HepG2 (cell line): ENCODE results near the gene XRCC2. TPM values are rescaled to one million over a fixed set of nuclear protein-coding genes. Genes with fewer than 3 reads are reported as not detected.

Source experiments
- ATAC-seq: fragments of 200-7000 bp; cut with Tn5 transposase; 3 replicates; pipeline ENCODE4 v1.9.1; 2020; ENCODE audit warnings: mild to moderate bottlenecking, moderate library complexity
- BruUV-seq: library from RNA; stranded (reverse); fragments of 400-500 nt; replicated peaks from 2 replicates; lab custom pipeline; 2021; lab: Mats Ljungman, UMichigan
- CTCF ChIA-PET: fragments of 300-600 bp; formaldehyde crosslinking; extraction: SDS; loops from one replicate; lab custom pipeline; 2021; ENCODE audit warnings: low total read pairs, inconsistent platforms, low intra/inter-chr PET ratio; lab: Yijun Ruan, JAX
- POLR2A ChIA-PET: fragments of 350-600 bp; sonication (Branson Sonifier 250); formaldehyde crosslinking; loops from one replicate; lab custom pipeline; 2020; ENCODE audit warnings: antibody characterized with exemption, inconsistent platforms; lab: Yijun Ruan, JAX
- DNase-seq: peaks from one replicate; pipeline ENCODE4 v3.0.0-alpha.2; 2015; ENCODE audit warnings: low spot score
- FAIRE-seq: peaks from 3 replicates; lab custom pipeline; 2011; peaks lifted over from hg19 to GRCh38; lab: Jason Lieb, UNC
- H2AFZ ChIP-seq: one replicate; pipeline ENCODE4 v1.6.1; 2011; ENCODE audit warnings: low read length, inconsistent platforms
- H3K27ac ChIP-seq: fragments of 300-600 bp; 3 replicates; pipeline ENCODE4 v1.8.0; 2011; ENCODE audit warnings: mixed run types, mild to moderate bottlenecking, mixed read lengths, low read length, inconsistent platforms; ENCODE audit not compliant: insufficient read depth; ENCODE audit errors: extremely low read length
- H3K27me3 ChIP-seq, 2 experiments: fragments of 200-600 bp in 1 of 2; 2 replicates in 1 of 2; 3 replicates in 1 of 2; pipeline versions ENCODE4 v1.6.0 to v1.8.0; 2011; ENCODE audit warnings: low read length in 2 of 2, mild to moderate bottlenecking in 2 of 2, moderate library complexity in 2 of 2, inconsistent platforms in 1 of 2; ENCODE audit not compliant: insufficient read depth in 2 of 2, control insufficient read depth in 1 of 2
- H3K36me3 ChIP-seq, 2 experiments: fragments of 200-600 bp in 1 of 2; replicated peaks in 1 of 2; 2 replicates in 1 of 2; 3 replicates in 1 of 2; pipeline versions ENCODE4 v1.5.1 to v1.8.0; 2011; ENCODE audit warnings: low read length in 2 of 2, inconsistent platforms in 1 of 2; ENCODE audit not compliant: insufficient read depth in 2 of 2, control insufficient read depth in 1 of 2
- H3K4me1 ChIP-seq: 2 replicates; pipeline ENCODE4 v1.5.1; 2012; ENCODE audit warnings: low read length, inconsistent platforms; ENCODE audit not compliant: insufficient read depth
- H3K4me2 ChIP-seq: 2 replicates; pipeline ENCODE4 v1.6.0; 2011; ENCODE audit warnings: low read depth, low read length, inconsistent platforms
- H3K4me3 ChIP-seq, 3 experiments: fragments of 200-600 bp in 1 of 3; sonication (generic), shearing (Covaris generic) in 1 of 3; replicated peaks in 1 of 3; 2 replicates each; pipeline ENCODE4 v1.5.1; 2011 to 2016; ENCODE audit warnings: low read length in 3 of 3, inconsistent platforms in 2 of 3, low read depth in 2 of 3, mild to moderate bottlenecking in 2 of 3, control low read depth in 1 of 3, mixed read lengths in 1 of 3; ENCODE audit not compliant: insufficient read depth in 1 of 3
- H3K79me2 ChIP-seq: one replicate; pipeline ENCODE4 v1.6.1; 2011; ENCODE audit warnings: low read length, inconsistent platforms; ENCODE audit not compliant: insufficient read depth
- H3K9ac ChIP-seq: 2 replicates; pipeline ENCODE4 v1.6.0; 2011; ENCODE audit warnings: mild to moderate bottlenecking, low read depth, low read length, inconsistent platforms; ENCODE audit not compliant: insufficient read depth
- H3K9me3 ChIP-seq: 2 replicates; pipeline ENCODE4 v1.5.1; 2012; ENCODE audit warnings: mild to moderate bottlenecking, low read length
- H4K20me1 ChIP-seq: 2 replicates; pipeline ENCODE4 v1.6.0; 2011; ENCODE audit warnings: inconsistent platforms, mild to moderate bottlenecking, low read length, moderate library complexity; ENCODE audit not compliant: insufficient read depth
- CREB1 ChIP-seq, 2 experiments: fragments of 450-650 bp in 1 of 2; IDR thresholded peaks; 2 replicates each; pipeline ENCODE4 v1.6.1; 2016 to 2017; ENCODE audit warnings: control low read depth in 1 of 2, mild to moderate bottlenecking in 1 of 2, missing compliant biosample characterization in 1 of 2, missing genetic modification characterization in 1 of 2
- GATA4 ChIP-seq: sonication (generic); IDR thresholded peaks from 2 replicates; pipeline ENCODE4 v1.6.1; 2016; ENCODE audit warnings: antibody characterized with exemption, low read depth, borderline replicate concordance
- GTF3A ChIP-seq: sonication (generic); formaldehyde crosslinking; conservative IDR thresholded peaks from 2 replicates; pipeline ENCODE4 v1.4.0; 2020; ENCODE audit warnings: mild to moderate bottlenecking, missing genetic modification reagents
- HOXD1 ChIP-seq: sonication (generic); formaldehyde crosslinking; IDR thresholded peaks from 2 replicates; pipeline ENCODE4 v1.5.0; 2020; ENCODE audit warnings: missing genetic modification reagents
- ONECUT2 ChIP-seq: sonication (generic); formaldehyde crosslinking; IDR thresholded peaks from 2 replicates; pipeline ENCODE4 v1.4.0; 2020; ENCODE audit warnings: missing genetic modification reagents
- ZFAT ChIP-seq: sonication (generic); formaldehyde crosslinking; conservative IDR thresholded peaks from 2 replicates; pipeline ENCODE4 v1.8.1; 2023; ENCODE audit warnings: missing genetic modification reagents, inconsistent platforms
- WGBS: methylation state at CpG from one replicate; pipeline ENCODE4 v1.1.6; 2017; ENCODE audit warnings: low lambda C conversion rate; 5-methylcytosine and 5-hydroxymethylcytosine counted together
- in situ Hi-C: cut with HindIII; loops from 2 replicates; pipeline ENCODE4 v1.10.0; 2017; ENCODE audit warnings: low pct_unique_long_range_greater_than_20kb; ENCODE audit not compliant: extremely low pct_ligation_motif_present
- intact Hi-C: fragments of 100-400 bp; cut with micrococcal nuclease; formaldehyde crosslinking; loops from one replicate; pipeline ENCODE4 v1.10.0; 2022; ENCODE audit not compliant: unreplicated experiment
- polyA plus RNA-seq, 8 experiments: library from polyadenylated mRNA; depleted of rRNA in 3 of 8; stranded (reverse) in 7 of 8; unstranded in 1 of 8; fragments of >200 nt; fragmentation: Illumina TruSeq in 4 of 8; extraction: Trizol in 4 of 8; gene quantifications; 2 replicates each; pipeline versions ENCODE4 v1.2.1 to v1.2.3, GENCODE V29; 2011 to 2016; ENCODE audit warnings: low read depth in 4 of 8, missing spikeins in 1 of 8, mixed read lengths in 1 of 8; ENCODE audit not compliant: insufficient read depth in 1 of 8
- total RNA-seq, 5 experiments: library from RNA; depleted of rRNA; stranded (reverse); fragments of >200 nt; fragmentation: Illumina TruSeq; extraction: Trizol; gene quantifications; 2 replicates each; pipeline ENCODE4 v1.2.3, GENCODE V29; 2016; ENCODE audit warnings: low read depth in 1 of 5
- TF ChIP-seq, protein P1 (sequence below): sonication (generic); formaldehyde crosslinking; IDR thresholded peaks from 2 replicates; pipeline ENCODE4 v1.4.0; 2020; ENCODE audit warnings: mild to moderate bottlenecking, missing genetic modification reagents, borderline replicate concordance
- TF ChIP-seq, protein P2 (sequence below): IDR thresholded peaks from 2 replicates; pipeline ENCODE4 v1.6.1; 2012; ENCODE audit warnings: inconsistent platforms

The XRCC2 gene
- total and polyA plus RNA-seq, 2 of the 13 experiments (the other 11 are each of a cell fraction or from before 2014, with no cell fraction given), result 3.8 to 14.5 TPM

DNA sequence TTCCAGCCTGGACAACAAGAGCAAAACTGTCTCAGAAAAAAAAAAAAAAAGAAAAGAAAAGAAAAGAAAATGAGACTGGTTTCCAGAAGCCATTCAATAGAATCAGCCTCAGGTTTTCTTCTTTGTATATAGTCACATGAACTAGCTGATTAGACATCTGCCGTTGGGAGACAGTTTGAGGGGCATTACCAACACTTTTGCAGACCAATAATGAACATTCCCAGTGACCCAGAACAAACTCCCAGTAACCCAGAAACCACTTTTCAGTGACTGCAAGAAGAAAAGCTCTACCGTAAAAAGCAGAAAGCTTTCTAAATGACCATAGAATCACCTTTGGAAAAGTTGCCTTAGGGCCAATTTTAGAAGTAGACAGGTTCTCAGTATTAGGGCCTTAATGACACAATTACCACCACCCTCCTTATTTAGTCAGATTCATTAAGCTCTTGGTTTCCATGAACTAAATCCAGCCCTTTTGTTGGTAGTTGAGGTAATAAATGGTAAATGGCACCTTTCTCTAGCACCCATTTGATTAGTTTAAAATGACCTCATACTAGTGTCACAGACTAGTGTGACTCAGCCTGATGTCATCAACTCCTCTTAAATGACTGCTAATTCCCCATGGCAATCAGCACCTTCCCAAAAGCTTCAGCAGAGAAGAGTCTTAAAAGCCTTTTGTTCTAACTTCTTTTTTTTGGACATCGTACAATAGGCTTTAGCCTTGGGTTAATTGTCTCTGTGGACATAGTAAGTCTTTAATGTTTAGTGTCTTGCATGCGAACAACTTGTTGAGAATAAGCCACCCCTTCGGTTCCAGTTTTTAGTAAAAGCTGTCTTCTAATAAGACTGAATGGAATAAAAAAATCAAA lies 33.6 kb upstream of the XRCC2 start:
- Histone ChIP-seq H3K79me2 (no peaks in the 10 kb centered on the region), H3K9ac (no peak overlapping the region), H4K20me1 (no peaks in the 10 kb centered on the region), H3K4me3 (no peak overlapping the region), H2AFZ (no peak overlapping the region)
- intact Hi-C loops, result loop anchor here (2.0 kb wide), 1 partner anchor 113 kb away; no protein-coding TSS in a partner anchor
- no peak for DNase-seq
- in situ Hi-C loops, result loop anchor here (10.0 kb wide), 1 partner anchor 365 kb away; no protein-coding TSS in a partner anchor
- POLR2A ChIA-PET, result no interaction called here
- no peak for TF ChIP-seq GTF3A (CRISPR knock-in tag)
- TF ChIP-seq, protein P1, sequence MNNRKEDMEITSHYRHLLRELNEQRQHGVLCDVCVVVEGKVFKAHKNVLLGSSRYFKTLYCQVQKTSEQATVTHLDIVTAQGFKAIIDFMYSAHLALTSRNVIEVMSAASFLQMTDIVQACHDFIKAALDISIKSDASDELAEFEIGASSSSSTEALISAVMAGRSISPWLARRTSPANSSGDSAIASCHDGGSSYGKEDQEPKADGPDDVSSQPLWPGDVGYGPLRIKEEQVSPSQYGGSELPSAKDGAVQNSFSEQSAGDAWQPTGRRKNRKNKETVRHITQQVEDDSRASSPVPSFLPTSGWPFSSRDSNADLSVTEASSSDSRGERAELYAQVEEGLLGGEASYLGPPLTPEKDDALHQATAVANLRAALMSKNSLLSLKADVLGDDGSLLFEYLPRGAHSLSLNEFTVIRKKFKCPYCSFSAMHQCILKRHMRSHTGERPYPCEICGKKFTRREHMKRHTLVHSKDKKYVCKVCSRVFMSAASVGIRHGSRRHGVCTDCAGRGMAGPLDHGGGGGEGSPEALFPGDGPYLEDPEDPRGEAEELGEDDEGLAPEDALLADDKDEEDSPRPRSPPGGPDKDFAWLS (CRISPR knock-in tag), result no peak
- TF ChIP-seq ZFAT (CRISPR knock-in tag), result no peak
- no peak for TF ChIP-seq GATA4
- 0 out of 2 replicates have a peak, but pooled peaks have one; percentile 34 for TF ChIP-seq CREB1 (IDR thresholded peaks at IDR 0.05)
- TF ChIP-seq CREB1 (CRISPR knock-in tag; IDR thresholded peaks at IDR 0.05), result no peak
- TF ChIP-seq, protein P2, sequence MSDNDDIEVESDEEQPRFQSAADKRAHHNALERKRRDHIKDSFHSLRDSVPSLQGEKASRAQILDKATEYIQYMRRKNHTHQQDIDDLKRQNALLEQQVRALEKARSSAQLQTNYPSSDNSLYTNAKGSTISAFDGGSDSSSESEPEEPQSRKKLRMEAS, result no peak
- TF ChIP-seq HOXD1 (CRISPR knock-in tag), result no peak
- no peak for TF ChIP-seq ONECUT2
- TF ChIP-seq, all 625 proteins: peak for 1
- H3K4me1 ChIP-seq, result peaks cover 12% of the 10 kb centered on the region
- no peak overlapping the region for H3K4me2 ChIP-seq
- H3K27me3 ChIP-seq, result no peaks in the 10 kb centered on the region
- ATAC-seq (no peak), FAIRE-seq (no peak)
- CTCF ChIA-PET, result no interaction called here
- H3K27ac ChIP-seq, result no peak overlapping the region
- peaks cover 12% of the 10 kb centered on the region for H3K9me3 ChIP-seq
- no TSS peak for BruUV-seq
- no peaks in the 10 kb centered on the region for H3K36me3 ChIP-seq
- 55% methylated on average over 5 of the region's 5 CpGs for WGBS
